ENCODE data around the gene BRCA2. TPM values are rescaled to one million over a fixed set of nuclear protein-coding genes. Genes with fewer than 3 reads are reported as not detected.
"Not testable (repeated sequence)": the region's sequence is repeated elsewhere in the genome, so short reads cannot be mapped to it uniquely, and the experiment has no call there.

BRCA2 gene
- total RNA-seq, 1 donor from 2014 or later, result 0.53 TPM

DNA sequence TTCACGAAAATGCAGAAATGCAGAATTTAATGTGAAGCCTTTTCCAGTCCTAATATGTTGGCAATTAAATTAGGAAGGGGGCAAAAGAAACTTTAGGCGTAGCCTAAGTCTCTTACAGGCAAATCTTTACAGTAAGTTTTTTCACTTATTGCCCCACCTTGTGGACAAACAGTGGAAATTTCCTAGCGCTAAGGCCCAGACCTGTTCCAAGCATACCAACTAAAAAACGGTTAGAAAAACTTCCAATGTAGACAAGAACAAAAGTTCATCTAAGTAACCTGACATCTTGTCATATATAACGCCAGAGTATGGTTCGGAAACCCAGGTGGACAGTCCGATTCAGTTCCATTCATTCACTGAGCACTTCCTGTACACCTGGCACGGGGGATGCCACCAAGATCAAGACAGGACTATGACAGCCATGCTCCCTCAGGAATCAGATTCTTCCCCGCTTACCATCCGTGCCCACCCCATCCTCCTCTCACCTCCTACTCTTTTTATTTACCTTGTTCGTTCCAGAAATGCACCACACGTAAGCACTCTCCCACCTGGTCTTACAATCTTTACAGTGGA is 5.1 kb upstream of the BRCA2 start:
- peak; percentile 91 for ATAC-seq
- no peak for DNase-seq (ENCODE audit: low spot score)

DNA sequence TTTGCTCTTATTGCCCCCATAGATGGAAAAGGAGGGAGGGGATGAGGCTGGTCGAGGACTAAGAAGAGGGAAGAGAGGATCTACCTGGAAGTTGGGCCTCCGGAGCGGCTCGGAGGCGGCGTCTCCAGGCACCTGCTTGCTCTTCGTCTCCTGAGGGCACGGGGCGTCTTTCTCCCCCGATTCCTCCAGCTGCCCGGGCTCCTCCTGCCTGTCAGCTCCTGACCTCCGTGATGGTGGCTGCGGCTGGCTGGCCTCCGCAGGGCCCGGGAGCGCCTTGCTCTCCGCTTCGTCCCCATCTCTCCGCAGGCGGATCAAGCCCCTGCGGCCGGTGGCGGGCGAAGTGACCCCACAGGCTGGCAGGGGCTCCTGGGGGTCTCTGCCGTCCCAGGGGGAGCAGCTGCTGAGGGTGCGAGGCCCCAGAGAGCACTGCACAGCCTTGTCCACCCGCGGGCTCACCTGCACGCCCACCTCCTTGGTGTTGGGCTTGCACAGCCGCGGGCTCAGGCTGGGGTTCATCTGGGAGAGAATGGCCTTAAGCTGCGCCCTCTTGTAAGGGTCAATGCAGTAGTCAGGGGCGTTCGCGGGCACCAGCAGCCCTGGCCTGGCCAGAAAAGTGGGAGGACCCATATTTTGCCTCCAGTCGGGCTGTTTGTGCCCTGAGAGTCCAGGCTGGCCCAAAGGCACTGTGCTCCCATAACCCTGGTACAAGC is 4.0 kb upstream of the BRCA2 start:
- no peak for DNase-seq (ENCODE audit: low spot score)
- ATAC-seq, result no peak

DNA sequence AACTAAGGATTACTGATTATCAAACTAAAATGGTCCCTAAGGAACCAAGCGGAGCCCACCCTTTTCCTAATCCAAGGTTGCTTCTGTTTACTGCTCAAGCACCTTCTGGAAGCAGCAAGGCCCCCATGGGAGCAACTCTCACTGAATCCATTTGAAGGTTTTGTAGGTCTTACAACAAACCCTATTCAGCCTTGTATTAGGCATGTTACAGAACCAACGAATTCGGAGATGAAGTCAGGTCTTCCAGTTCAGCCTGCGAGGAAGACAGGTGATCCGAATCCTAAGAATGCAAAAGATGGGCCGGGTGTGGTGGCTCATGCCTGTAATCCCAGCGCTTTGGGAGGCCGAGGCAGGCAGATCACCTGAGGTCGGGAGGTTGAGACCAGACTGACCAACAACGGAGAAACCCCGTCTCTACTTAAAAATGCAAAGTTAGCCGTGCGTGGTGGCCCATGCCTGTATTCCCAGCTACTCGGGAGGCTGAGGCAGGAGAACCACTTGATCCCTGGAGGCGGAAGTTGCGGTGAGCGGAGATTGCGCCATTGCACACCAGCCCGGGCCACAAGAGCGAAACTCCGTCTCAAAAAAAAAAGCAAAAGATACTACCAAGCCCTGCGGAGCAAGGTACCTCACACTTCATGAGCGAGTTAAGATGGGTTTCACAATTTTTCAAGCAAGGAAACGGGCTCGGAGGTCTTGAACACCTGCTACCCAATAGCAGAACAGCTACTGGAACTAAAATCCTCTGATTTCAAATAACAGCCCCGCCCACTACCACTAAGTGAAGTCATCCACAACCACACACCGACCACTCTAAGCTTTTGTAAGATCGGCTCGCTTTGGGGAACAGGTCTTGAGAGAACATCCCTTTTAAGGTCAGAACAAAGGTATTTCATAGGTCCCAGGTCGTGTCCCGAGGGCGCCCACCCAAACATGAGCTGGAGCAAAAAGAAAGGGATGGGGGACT is 754 bp upstream of the BRCA2 start:
- ATAC-seq (peak; percentile 7), DNase-seq (ENCODE audit: low spot score) (peak; percentile 50)

DNA sequence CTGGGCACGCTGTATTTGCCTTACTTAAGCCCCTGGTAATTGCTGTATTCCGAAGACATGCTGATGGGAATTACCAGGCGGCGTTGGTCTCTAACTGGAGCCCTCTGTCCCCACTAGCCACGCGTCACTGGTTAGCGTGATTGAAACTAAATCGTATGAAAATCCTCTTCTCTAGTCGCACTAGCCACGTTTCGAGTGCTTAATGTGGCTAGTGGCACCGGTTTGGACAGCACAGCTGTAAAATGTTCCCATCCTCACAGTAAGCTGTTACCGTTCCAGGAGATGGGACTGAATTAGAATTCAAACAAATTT is 676 bp downstream of the BRCA2 start:
- ATAC-seq, result peak; percentile 48
- DNase-seq (ENCODE audit: low spot score), result no peak

DNA sequence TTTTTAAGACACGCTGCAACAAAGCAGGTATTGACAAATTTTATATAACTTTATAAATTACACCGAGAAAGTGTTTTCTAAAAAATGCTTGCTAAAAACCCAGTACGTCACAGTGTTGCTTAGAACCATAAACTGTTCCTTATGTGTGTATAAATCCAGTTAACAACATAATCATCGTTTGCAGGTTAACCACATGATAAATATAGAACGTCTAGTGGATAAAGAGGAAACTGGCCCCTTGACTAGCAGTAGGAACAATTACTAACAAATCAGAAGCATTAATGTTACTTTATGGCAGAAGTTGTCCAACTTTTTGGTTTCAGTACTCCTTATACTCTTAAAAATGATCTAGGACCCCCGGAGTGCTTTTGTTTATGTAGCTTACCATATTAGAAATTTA is 1.2 kb downstream of the BRCA2 start:
- DNase-seq (ENCODE audit: low spot score) (no peak), ATAC-seq (no peak)

DNA sequence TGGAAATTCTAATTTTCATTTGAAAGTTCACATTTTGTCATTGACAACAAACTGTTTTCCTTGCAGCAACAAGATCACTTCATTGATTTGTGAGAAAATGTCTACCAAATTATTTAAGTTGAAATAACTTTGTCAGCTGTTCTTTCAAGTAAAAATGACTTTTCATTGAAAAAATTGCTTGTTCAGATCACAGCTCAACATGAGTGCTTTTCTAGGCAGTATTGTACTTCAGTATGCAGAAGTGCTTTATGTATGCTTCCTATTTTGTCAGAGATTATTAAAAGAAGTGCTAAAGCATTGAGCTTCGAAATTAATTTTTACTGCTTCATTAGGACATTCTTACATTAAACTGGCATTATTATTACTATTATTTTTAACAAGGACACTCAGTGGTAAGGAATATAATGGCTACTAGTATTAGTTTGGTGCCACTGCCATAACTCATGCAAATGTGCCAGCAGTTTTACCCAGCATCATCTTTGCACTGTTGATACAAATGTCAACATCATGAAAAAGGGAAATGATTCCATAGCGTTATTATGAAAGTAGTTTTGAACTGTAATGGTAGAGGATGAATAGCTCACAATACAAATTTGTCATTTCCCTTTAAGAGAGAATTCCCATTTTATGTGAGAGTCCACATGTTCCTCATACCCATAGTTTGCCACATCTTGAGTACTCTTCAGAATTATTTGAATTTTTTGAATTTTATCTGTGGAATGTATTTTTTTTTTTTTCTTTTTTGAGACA is 2.6 kb downstream of the BRCA2 start:
- ATAC-seq (no peak), DNase-seq (ENCODE audit: low spot score) (no peak)

DNA sequence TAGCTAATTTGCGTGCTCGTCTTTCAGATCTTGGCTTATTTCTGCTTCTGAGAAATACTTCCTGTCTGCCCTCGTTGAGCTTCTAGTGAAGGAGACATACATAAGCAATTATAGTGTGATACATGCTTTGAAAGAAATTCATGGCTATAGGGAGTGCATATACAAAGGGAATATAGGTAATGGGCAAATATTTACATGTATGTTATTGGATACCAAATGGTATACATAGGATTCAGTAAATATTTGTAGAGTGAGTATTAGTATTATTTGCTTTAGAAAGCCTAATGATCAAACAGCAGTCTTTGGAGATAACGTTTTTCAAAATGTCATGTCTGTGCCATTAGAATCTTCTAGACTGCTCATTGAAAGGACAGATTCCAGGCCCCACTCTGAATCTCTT is 5.2 kb downstream of the BRCA2 start:
- ATAC-seq (no peak), DNase-seq (ENCODE audit: low spot score) (no peak)

DNA sequence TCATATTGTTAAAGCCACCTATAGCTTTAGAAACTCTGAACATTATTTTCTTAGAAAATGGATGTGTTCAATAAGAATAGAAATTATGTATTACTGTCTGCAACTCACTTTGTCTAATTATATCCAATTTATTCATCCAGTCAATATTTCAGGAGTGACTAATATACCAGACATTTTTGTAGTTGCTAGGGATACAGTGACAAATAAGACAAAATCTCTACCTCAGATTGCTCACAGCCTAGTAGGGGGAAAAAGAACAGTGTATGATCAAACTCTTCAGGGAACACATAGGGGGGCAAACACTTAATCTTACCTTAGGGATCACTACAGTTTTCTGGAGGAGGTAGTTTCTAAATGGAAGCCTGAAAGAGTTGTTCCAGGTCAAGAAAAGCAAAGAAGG is 8.6 kb downstream of the BRCA2 start:
- DNase-seq (ENCODE audit: low spot score) (no peak), ATAC-seq (no peak)

DNA sequence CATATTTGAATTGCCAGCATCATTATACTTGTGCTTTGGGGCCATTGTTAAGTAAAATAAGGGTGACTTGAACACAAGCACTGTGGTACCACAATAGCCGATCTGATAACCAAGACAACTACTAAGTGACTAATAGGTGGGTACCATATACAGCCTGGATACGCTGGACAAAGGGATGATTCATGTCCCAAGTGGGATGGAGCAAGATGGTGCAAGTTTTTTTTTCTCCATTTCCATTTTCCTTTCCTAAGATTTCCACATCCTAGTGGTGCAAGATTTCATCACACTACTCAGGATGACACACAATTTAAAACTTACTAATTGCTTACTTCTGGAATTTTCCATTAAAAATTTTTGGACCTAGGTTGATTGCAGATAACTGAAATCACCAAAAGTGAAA is 15.1 kb downstream of the BRCA2 start:
- DNase-seq (ENCODE audit: low spot score) (no peak), ATAC-seq (no peak)

DNA sequence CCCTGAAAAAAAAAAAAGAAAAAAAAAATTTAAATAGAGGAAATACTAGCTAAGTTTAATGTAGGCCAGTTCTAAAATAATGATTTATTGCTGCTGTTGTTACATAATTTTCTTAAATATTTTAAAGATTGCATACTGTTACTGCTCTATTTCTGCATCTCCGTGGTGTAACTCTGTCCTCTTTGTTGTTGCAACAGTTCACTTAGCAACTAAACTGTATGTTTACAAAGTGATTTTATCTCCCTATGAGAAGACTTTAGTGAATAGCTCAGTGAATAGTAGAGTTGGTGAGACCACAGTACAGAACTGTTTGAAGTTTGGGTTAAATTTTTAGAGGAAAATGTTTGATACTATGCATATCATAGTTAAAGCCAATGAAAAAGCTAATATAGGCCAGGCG is 19.4 kb downstream of the BRCA2 start:
- ATAC-seq, result no peak
- DNase-seq (ENCODE audit: low spot score), result no peak

DNA sequence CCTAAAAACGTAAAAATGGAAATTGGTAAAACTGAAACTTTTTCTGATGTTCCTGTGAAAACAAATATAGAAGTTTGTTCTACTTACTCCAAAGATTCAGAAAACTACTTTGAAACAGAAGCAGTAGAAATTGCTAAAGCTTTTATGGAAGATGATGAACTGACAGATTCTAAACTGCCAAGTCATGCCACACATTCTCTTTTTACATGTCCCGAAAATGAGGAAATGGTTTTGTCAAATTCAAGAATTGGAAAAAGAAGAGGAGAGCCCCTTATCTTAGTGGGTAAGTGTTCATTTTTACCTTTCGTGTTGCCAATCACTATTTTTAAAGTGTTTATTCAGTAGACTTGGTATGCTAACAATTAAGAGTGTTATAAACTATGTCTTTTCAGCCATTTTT is 25.6 kb downstream of the BRCA2 start:
- DNase-seq (ENCODE audit: low spot score), result no peak
- no peak for ATAC-seq

DNA sequence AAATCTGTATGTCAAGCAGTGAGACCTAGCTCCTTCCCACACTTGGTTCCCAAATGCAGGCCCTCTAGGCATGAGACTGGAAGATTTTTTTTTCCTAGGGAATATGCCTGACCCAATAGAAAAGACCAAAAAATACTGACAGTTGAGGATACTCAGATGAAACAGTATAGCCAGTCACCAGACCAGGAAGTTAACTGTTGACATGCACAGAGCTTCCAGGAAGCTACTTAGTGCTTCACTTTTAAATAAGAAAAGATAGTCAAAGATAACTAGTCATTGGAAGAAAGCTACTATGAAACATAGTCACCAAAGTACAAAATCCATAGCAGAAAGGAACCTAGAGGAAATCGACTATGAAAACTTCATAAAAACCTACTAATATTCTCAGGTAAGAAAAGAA is 32.3 kb downstream of the BRCA2 start:
- ATAC-seq (no peak), DNase-seq (ENCODE audit: low spot score) (no peak)

DNA sequence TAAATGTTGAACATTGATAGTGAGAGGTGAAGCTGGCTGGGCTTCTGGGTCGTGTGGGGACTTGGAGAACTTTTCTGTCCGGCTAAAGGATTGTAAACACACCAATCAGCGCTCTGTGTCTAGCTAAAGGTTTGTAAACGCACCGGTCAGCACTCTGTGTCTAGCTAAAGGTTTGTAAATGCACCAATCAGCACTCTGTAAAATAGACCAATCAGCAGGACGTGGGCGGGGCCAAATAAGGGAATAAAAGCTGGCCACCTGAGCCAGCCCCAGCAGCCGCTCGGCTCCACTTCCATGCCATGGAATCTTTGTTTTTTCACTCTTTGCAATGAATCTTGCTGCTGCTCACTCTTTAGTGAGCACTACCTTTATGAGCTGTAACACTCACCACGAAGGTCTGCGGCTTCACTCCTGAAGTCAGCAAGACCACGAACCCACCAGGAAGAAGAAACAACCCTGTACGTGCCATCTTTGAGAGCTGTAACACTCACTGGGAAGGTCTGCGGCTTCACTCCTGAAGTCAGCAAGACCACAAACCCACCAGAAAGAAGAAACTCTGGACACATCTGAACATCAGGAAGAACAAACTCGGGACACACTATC is 35.6 kb downstream of the BRCA2 start:
- not testable (repeated sequence) for ATAC-seq; DNase-seq (ENCODE audit: low spot score)

DNA sequence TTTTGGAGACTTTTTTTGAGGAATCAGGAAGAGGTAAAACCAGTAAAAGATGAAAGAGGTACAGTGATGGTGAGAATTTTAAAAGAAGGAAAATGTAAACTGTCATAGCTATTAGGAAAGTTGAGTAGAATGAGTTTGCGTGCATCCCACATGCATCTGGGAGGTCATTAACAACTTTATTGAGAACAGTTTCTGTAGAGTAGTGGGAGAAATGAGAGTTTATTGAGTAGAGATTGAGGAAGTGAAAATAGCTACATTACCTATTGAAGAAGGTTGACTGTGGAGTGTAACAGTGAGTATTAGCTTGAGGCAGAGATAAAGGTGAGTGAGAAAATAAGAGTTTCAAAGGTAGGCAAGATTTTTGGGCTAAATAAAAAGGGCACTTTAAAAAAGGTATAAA is 38.7 kb downstream of the BRCA2 start:
- ATAC-seq (no peak), DNase-seq (ENCODE audit: low spot score) (no peak)

DNA sequence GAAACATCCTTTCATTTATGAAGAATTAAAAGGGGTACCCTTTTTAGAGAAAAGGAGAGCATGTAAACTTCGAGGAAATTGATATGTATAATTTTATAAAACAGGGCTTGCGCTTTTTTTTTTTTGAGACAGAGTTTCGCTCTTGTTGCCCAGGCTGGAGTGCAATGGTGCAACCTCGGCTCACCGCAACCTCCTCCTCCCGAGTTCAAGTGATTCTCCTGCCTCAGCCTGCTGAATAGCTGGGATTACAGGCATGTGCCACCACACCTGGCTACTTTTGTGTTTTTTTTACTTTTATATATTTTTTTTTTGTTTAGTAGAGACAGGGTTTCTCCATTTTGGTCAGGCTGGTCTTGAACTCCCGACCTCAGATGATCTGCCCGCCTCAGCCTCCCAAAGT is 40.6 kb downstream of the BRCA2 start:
- DNase-seq (ENCODE audit: low spot score); ATAC-seq: not testable (repeated sequence)

DNA sequence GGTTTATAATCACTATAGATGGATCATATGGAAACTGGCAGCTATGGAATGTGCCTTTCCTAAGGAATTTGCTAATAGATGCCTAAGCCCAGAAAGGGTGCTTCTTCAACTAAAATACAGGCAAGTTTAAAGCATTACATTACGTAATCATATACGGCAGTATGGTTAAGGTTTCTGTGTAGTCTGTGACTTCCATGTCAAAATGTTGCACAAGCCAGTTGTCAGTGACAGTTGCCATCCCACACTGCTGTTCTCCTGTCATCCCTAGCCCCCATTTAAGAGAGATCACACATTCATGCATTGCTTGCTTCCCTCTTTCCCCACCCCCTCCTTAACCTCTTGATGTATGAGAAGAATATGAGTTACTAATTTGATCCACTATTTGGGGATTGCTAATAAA is 47.3 kb downstream of the BRCA2 start:
- ATAC-seq (no peak), DNase-seq (ENCODE audit: low spot score) (no peak)

DNA sequence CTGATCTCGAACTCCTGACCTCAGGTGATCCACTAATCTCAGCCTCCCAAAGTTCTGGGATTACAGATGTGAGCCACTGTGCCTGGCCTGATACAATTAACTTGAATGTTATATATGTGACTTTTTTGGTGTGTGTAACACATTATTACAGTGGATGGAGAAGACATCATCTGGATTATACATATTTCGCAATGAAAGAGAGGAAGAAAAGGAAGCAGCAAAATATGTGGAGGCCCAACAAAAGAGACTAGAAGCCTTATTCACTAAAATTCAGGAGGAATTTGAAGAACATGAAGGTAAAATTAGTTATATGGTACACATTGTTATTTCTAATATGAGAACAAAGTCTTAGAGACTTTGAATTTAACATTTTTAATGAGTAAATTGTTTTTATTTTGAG is 55.5 kb downstream of the BRCA2 start:
- DNase-seq (ENCODE audit: low spot score) (no peak), ATAC-seq (no peak)

DNA sequence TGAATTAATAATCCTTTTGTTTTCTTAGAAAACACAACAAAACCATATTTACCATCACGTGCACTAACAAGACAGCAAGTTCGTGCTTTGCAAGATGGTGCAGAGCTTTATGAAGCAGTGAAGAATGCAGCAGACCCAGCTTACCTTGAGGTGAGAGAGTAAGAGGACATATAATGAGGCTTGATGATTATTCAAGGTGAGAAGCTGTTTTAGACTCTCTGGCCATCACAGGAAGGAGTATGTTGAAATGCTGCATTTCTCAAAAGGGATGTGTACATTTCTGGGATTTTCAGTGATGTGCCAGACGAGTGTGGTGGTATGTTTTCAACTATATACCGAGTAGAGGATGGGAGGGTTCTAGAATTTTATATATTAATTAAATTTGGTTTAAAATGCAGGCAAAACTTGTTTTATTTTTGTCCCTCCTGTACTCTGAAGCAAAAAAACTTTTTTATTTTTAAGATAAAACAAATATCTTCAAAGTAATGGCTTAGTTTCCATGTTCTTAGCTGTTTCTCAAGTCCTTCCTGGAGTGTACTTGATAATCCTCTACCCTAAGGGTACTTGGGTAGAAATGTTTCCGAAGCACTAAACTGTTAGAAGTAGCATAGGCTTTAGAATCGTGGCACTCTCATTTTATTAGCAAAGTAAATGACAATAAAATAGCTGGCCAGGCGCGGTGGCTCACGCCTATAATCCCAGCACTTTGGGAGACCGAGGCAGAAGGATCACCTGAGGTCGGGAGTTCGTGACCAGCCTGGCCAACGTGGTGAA is 61.5 kb downstream of the BRCA2 start:
- no peak for ATAC-seq

DNA sequence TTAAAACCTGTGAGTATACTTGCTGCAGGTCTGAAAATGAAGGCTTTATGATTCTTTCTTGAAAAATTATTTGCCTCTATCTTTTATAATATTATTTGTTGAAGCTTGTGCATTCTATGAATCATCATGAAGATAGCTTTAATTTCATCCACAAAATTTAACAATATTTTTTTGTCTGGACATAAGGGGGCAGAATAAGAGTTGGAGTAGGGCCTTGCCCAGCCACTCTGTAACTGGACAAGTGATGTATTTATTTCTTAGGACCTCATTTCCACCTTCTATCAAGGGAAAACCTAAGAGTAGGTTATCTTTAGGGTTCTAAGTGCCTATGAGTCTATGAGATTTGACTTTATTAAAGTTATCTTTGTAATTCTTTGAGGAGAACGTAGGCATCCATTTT is 62.7 kb downstream of the BRCA2 start:
- DNase-seq (ENCODE audit: low spot score) (no peak), ATAC-seq (peak; percentile 44)

More for the DNA sequence above, 61.5 kb downstream of the BRCA2 start:
- DNase-seq (ENCODE audit: low spot score), result no peak

DNA sequence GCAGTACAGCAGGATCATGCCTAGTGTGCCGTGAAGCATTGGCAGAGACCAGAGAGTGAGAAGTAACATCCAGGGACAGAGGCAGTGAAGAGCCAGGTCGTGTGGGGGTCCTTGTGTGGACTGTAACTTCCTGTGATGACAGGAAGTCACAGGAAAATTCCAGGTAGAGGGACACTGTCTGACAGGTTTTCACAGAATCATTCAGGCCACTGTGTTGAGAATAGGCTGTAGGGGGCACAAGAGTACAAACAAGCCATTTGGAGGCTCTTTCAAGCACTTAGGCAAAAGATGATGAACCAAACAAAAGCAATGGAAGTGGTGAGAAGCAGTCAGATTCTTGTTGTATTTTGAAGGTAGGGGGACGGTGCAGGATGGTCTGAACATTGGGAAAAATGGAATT is 66.2 kb downstream of the BRCA2 start:
- DNase-seq (ENCODE audit: low spot score) (peak; percentile 54), ATAC-seq (peak; percentile 99)
